22Rv1 (cell line): ENCODE measurements around the gene ODF2.

ENCODE experiments used
- CTCF ChIP-seq: fragments of 450-650 bp; IDR thresholded peaks from 2 replicates; pipeline ENCODE4 v1.5.1; 2017; ENCODE audit warnings: mild to moderate bottlenecking
- ZFX ChIP-seq: fragments of 450-650 bp; IDR thresholded peaks from 2 replicates; pipeline ENCODE4 v1.6.1; 2017; ENCODE audit warnings: antibody characterized with exemption, borderline replicate concordance

- TF ChIP-seq CTCF (no peak), ZFX (no peak)
These were observed 20.1 kb downstream of the ODF2 start for GRCh38 chr9:128475867-128476266.
